NCI-H2029 (cell line): Measurements from ENCODE around the gene ADPRM.
"Not testable (repeated sequence)": the region's sequence is repeated elsewhere in the genome, so short reads cannot be mapped to it uniquely, and the experiment has no call there.

Experiments
- DNase-seq: peaks from one replicate; lab custom pipeline; 2025; lab: John Stamatoyannopoulos, UW

ADPRM gene

GRCh38 chr17:10697092-10698081 is at the start of gene ADPRM, which contains the start of gene SCO1:
TSS of gene ADPRM (plus strand) at chr17:10697594. CDS start at chr17:10704927, 7,333 bp downstream.
TSS of gene SCO1 (minus strand) at chr17:10697533. CDS start at chr17:10697507, 26 bp downstream.
- peak; percentile 85 for DNase-seq

- DNase-seq: no peak
These were observed 49.0 kb upstream of the ADPRM start for GRCh38 chr17:10648381-10648780.

GRCh38 chr17:10648956-10649355 is 48.4 kb upstream of the ADPRM start:
- DNase-seq: no peak

GRCh38 chr17:10649602-10650001 is 47.8 kb upstream of the ADPRM start:
- DNase-seq: no peak

- no peak for DNase-seq
These were observed 45.5 kb upstream of the ADPRM start for GRCh38 chr17:10651927-10652326.

GRCh38 chr17:10652984-10653659 is 44.3 kb upstream of the ADPRM start:
- no peak for DNase-seq

GRCh38 chr17:10653987-10654386 is 43.4 kb upstream of the ADPRM start:
- DNase-seq: no peak

GRCh38 chr17:10657148-10657547 is 40.2 kb upstream of the ADPRM start, which contains the start of gene MYH3:
TSS of gene MYH3 (minus strand) at chr17:10657309. CDS start at chr17:10655064, 2,245 bp downstream.
- DNase-seq: no peak

- DNase-seq: no peak
These were observed 39.5 kb upstream of the ADPRM start for GRCh38 chr17:10657879-10658278.

GRCh38 chr17:10661437-10661836 is 36.0 kb upstream of the ADPRM start:
- no peak for DNase-seq

GRCh38 chr17:10663231-10663630 is 34.2 kb upstream of the ADPRM start:
- DNase-seq: no peak

- no peak for DNase-seq
These were observed 32.8 kb upstream of the ADPRM start for GRCh38 chr17:10664571-10664970.

- DNase-seq: no peak
These were observed 30.5 kb upstream of the ADPRM start for GRCh38 chr17:10666906-10667305.

- DNase-seq: no peak
These were observed 28.6 kb upstream of the ADPRM start for GRCh38 chr17:10668775-10669174.

GRCh38 chr17:10673312-10673711 is 24.1 kb upstream of the ADPRM start:
- DNase-seq: no peak

- no peak for DNase-seq
These were observed 22.7 kb upstream of the ADPRM start for GRCh38 chr17:10674704-10675103.

GRCh38 chr17:10681866-10682446 is 15.4 kb upstream of the ADPRM start:
- DNase-seq: no peak

- DNase-seq: no peak
These were observed 13.5 kb upstream of the ADPRM start for GRCh38 chr17:10683853-10684252.

GRCh38 chr17:10687499-10687898 is 9.9 kb upstream of the ADPRM start:
- DNase-seq: no peak

GRCh38 chr17:10695875-10696407 is 1.5 kb upstream of the ADPRM start:
- not testable (repeated sequence) for DNase-seq

GRCh38 chr17:10698096-10698818 is 863 bp downstream of the ADPRM start:
- DNase-seq: no peak
